GM21515 (cell line): ENCODE data around the gene GNG14.
A peak's percentile ranks its signal among the peaks of the same experiment; 100 is the strongest.
"Not testable (repeated sequence)": the region's sequence is repeated elsewhere in the genome, so short reads cannot be mapped to it uniquely, and the experiment has no call there.

ENCODE experiments used
- ATAC-seq: cut with Tn5 transposase; IDR thresholded peaks from one replicate; pipeline ENCODE4 v1.9.1; 2021; ENCODE audit not compliant: unreplicated experiment

The GNG14 gene

DNA sequence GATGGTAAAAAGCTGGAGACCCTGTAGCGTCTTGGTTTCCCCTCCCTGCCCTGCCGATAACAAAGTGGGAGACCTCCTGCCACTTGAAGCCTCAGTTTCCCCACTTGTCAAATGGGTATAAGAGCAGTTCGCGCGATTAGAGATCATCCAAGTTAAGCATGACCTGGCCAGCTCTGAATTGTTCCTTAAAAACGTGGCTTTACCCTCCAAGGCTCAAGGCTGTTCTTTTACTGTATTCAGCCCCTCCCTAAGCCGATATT, 35.5 kb downstream of the GNG14 start:
- ATAC-seq: no peak

DNA sequence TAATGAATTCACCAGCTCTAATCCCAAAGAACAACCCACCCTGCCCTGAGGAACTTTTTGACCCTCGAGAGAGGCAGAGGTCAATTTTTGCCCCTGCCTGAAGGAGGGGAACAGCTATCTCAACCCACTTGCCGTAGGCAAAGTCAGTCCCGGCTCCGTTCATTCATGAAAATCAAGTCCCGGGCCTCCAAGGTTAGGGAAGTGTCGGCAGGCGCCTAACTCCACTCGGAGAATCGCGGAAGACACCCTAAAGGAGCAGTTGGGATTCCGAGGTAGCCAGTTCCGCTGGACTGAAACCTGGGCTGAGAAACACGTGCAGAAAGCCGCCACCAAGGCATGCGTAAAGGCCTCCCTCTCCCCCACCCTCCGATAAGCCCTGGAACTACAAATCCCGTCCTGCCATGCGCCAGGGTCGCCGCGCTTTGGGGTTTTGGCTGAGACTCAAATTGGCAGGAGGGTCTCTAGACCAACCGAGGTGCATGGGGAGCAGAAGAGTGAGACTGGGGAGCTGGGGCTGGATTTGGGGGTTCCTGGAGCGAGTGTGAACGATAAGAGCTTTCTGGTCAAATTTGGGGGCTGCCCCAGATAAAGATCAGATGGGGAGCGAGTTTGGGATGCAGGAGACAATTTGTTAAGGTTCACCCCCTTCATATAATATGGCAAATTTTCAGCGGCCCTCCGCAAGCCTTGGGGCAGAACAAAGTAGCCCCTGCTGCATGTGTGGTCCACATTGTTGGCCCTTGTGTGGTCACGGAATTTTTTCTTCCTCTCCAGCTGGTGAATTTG, 36.0 kb downstream of the GNG14 start, which contains the start of gene TNPO2:
TSS of gene TNPO2 (minus strand) at position 292 of the 786 bp plus-strand sequence. CDS start 2,955 bp downstream, outside the sequence.
- ATAC-seq: no peak

DNA sequence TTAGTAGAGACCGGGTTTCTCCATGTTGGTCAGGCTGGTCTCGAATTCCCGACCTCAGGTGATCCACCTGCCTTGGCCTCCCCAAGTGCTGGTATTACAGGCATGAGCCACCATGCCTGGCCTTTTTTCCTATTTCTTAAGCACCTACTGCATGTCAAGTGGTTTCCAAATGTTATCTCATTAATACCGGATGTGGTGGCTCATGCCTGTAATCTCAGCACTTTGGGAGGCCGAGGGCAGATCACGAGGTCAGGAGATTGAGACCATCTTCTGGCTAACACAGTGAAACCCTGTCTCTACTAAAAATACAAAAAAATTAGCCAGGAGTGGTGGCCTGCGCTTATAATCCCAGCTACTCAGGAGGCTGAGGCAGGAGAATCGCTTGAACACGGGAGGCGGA, 37.8 kb downstream of the GNG14 start:
- not testable (repeated sequence) for ATAC-seq

DNA sequence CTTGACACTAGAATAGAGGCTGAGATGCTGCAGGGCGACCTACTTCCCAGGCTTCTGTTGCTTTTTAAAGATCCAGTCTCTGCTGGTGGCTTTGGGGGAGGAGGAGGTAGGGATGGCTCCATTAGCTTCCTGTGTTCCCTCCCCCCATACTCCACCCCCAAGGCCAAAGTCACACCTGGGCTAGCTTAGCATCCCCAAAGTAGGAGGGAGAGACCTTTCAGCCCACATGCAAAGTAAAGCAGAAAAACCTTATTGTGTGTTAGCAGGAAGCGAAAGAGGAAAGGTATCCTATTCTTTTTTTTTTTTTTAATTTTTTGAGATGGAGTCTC, 39.2 kb downstream of the GNG14 start:
- no peak for ATAC-seq

DNA sequence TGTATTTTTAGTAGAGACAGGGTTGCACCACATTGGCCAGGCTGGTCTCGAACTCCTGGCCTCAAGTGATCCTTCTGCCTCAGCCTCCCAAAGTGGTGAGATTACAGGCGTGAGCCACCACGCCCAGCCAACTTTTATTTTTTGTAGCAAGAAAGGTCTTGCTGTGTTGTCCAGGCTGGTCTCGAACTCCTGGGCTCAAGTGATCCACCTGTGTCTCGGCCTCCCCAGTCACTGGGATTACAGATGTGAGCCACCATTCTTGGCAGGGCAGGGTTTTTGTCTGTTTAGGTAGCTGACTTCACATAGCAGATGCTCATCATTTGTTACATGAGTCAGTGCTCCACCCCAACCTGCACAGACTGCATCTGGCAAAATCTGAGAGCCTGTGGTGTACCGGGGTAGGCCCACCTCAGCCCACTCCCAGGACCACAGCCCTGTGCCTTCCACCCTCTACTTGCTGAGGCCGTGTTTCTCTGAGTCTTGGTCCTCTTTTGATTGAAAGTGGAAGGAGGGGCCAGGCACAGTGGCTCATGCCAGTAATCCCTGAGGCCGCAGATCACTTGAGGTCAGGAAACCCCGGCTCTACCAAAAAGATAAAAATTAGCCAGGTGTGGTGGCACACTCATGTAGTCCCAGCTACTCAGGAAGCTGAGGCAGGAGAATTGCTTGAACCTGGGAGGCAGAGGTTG, 40.1 kb downstream of the GNG14 start:
- ATAC-seq: no peak

DNA sequence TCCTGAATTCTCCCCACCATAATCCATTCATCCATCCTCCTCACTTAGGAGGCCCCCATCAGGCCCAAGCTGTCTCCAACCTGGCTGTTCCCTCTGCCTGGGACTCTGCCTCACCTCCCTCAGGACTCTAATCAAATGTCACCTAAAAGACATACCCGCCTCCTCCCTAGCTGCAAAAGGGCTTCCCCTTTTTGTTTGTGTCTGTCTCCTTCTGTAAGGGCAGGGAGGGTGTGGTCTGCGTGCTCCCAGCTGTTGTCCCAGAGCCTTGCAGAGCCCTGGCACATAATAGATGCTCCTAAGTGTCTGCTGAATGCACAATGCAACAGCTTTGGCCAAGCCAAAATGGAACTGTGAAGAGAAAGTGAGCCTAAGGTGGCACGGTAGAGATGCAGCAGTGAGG, 42.3 kb downstream of the GNG14 start:
- no peak for ATAC-seq

DNA sequence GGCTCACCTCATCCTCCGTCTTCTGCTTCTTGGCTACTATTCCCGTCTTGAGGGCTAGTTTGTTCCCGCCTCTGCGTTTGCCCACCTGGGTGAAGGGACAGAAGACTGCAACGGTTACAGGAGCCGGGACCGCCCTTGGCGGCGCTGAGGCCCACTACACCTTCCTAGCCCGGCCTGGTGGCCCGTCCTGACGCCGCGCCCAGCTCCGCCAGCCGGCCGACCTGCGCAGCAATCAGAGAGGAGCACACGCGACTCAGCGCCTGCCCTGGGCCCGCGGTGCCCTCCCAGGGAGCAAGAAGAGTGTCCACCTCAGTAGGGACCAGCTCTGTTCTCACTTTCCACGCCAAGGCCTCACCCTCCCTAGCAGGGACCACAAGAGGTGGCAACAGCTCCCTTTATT, 43.5 kb downstream of the GNG14 start:
- no peak for ATAC-seq

DNA sequence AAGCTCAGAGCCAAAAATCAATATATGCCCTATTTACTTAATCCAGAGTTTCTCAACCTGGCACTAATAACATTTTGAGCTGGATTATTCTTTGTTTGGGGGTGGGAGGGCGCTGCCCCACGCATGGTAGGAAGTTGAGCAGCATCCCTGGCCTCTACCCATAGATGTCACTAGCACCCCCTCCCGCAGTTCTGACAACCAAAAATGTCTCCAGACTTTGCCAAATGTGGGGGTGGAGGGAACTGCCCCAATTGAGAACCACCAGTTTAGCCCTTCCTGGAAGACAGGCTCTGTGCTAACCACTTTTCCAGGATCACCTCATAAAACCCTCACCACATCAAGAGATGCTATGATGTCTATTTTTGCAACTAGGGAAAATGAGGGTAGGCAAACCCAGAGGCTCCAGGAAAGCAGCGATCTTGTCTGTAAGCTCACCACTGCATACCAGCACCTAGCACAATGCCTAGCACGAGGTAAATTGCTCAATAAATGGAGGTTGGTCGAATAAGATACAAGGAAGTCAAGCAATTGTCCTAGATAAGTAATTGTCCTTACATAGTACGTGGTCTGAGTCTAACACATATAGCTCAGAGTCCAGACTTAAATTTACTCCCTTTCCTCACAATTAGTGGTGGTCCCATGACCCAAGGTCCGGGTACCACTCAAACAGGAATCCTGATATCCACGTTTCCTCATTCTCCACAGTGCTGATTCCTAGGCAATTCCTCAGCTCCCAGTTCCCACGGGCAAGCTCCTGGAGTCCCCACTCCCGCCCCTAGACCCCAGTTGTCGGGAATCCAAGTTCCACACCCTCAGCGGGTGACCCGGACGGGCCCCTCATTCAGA, 45.8 kb downstream of the GNG14 start:
- ATAC-seq: no peak

DNA sequence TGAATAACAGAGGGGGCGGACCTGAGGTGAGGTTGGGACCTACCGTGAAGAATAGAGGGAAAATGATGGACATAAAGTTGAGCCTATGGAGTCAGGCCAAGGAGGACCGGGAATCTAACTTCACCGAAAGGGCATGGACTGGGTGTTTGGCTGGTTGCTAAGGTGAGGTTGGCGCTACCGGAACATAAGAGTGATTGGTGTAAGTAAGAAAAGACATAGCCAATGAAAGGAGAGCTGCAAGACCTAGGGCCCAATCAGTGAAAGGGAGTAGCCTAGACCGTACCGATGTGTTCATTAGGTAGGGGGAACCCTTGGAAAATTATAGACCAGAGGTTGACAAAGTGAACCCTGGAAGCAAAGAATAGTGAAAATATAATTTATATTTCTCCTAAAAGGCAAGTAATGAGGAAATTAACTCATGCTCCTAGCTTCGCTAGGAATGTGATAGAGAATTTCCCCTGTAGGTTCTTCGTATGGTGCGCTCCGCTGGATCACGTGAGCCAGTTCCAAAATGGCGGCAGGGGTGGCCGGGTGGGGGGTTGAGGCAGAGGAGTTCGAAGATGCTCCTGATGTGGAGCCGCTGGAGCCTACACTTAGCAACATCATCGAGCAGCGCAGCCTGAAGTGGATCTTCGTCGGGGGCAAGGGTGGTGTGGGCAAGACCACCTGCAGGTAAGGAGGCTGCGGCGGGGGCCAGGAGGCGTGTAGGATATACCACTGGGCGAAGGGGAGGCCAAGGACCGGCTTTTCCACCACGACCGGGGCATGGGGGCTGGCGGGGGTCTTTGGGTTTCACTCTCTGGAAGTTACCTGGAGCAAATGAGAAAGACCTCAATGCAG, 49.4 kb downstream of the GNG14 start, which contains the start of gene GET3:
TSS of gene GET3 (plus strand) at position 503 of the 840 bp plus-strand sequence. CDS start at position 512, 9 bp downstream.
- ATAC-seq: peak; percentile 62

DNA sequence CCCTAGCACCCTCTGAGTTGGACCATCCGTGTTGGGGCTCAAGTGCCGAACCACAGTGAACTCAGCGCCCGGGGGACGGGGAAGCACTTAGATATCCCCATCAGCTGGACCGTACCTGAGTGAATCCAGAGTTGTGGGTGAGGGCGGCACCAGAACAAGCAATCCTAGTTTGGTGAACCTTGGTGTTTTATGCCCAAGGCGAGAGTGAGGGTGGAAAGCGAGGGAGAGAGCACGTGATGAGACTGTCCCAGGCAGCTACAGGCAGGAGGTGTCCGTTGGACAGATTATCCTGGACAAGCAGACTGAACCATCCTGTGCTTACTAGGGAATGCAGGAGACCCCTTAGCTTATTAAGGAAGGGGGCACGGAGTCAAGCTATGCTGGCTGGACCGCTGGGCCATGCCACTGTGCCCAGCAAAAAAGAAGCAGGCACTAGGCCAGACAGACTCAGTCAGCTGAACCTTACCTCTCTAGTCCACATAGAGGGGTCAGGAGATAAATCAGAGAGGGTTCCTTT, 50.1 kb downstream of the GNG14 start:
- ATAC-seq: no peak
